Measurements from ENCODE around the gene LRG1. TPM values are rescaled to one million over a fixed set of nuclear protein-coding genes. Genes with fewer than 3 reads are reported as not detected.

Gene LRG1
- total RNA-seq, 1 experiment from 2014 or later = 0.81 TPM

GRCh38 chr19:4517451-4518057 is 22.3 kb downstream of the LRG1 start:
- ChIA-PET CTCF (interaction anchor here (0.6 to 5.4 kb wide), 9 partner anchors 8 to 141 kb away, joined by 3 to 63 read pairs (median 5); partner anchors contain the start of genes HDGFL2, PLIN5 and SEMA6B), POLR2A (no interaction called here)
- Mint-ChIP-seq H3K9me3 (no peaks in the 10 kb centered on the region), H3K27ac (no peak overlapping the region), H3K4me1 (no peaks in the 10 kb centered on the region), H3K36me3 (no peaks in the 10 kb centered on the region), H3K4me3 (no peak overlapping the region), H3K27me3 (ENCODE audit: low read depth) (peaks cover 79% of the 10 kb centered on the region)
- no peak for DNase-seq (ENCODE audit: low spot score)
- ATAC-seq = no peak
- TF ChIP-seq SOX15 (CRISPR knock-in tag; IDR thresholded peaks at IDR 0.05) = no peak
- no peak for TF ChIP-seq ZNF263 (CRISPR knock-in tag; IDR thresholded peaks at IDR 0.05; ENCODE audit: low read depth)
- no peak for TF ChIP-seq NR3C1 (CRISPR knock-in tag; conservative IDR thresholded peaks at IDR 0.05; ENCODE audit: low read depth)
- no peak for TF ChIP-seq ATF1 (CRISPR knock-in tag; IDR thresholded peaks at IDR 0.05)
- no peak for TF ChIP-seq FOXP4 (CRISPR knock-in tag; IDR thresholded peaks at IDR 0.05)
- TF ChIP-seq EMX1 (CRISPR knock-in tag; IDR thresholded peaks at IDR 0.05) = no peak
- no peak for TF ChIP-seq SP1 (CRISPR knock-in tag; conservative IDR thresholded peaks at IDR 0.05)
- no peak for TF ChIP-seq NFE2L1 (CRISPR knock-in tag; IDR thresholded peaks at IDR 0.05)
- no peak for TF ChIP-seq ZMAT4 (CRISPR knock-in tag; IDR thresholded peaks at IDR 0.05)
- TF ChIP-seq ZNF416 (CRISPR knock-in tag; IDR thresholded peaks at IDR 0.05) = no peak
- TF ChIP-seq IRF2 (CRISPR knock-in tag; IDR thresholded peaks at IDR 0.05; ENCODE audit: borderline replicate concordance, low read depth) = no peak
- TF ChIP-seq AR (CRISPR knock-in tag; IDR thresholded peaks at IDR 0.05) = no peak
- no peak for TF ChIP-seq CTCF (IDR thresholded peaks at IDR 0.05)
- TF ChIP-seq ESRRA (CRISPR knock-in tag; IDR thresholded peaks at IDR 0.05; ENCODE audit: borderline replicate concordance) = no peak
- no peak for TF ChIP-seq ZNF532 (CRISPR knock-in tag; IDR thresholded peaks at IDR 0.05; ENCODE audit: borderline replicate concordance)
- TF ChIP-seq FOXJ3 (CRISPR knock-in tag; IDR thresholded peaks at IDR 0.05; ENCODE audit: borderline replicate concordance) = no peak

Data from WTC11 (cell line).